ENCODE measurements around the gene ATN1. TPM values are rescaled to one million over a fixed set of nuclear protein-coding genes. Genes with fewer than 3 reads are reported as not detected.
A peak's percentile ranks its signal among the peaks of the same experiment; 100 is the strongest.

ATN1 gene
- total and polyA plus RNA-seq, 9 of the 15 experiments (the other 6 are each of a cell fraction or from before 2014, with no cell fraction given): 0.15 to 49.8 (median 2.7) TPM

DNA sequence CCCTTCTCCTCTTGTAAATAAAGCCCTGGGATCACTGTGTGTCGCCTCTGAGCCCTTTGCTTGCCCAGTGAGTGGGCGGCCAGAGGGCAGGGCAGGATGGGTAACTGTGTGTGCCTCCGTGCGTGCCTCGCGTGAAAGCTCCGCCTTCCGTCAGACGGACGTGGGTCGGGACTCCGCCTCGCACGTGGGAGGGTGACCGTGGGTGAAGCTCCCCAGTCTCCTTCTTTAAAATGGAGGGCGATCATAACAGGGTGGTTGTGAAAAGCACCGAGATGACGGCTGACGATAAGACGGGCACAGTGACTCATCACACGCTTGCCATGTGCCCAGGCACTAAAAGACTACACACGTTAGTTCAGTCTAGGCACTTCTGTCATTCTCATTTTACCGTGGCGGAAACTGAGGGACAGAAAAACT is 33.5 kb downstream of the ATN1 start (continued):
- no peak for TF ChIP-seq CHD7 (IDR thresholded peaks at IDR 0.05; ENCODE audit: low read depth, low read length)
- TF ChIP-seq NR4A1 (CRISPR knock-in tag; IDR thresholded peaks at IDR 0.05): no peak
- peak; percentile 27; the same call in 1 of the 2 replicates for TF ChIP-seq NR4A1 (tag; IDR thresholded peaks at IDR 0.05)
- TF ChIP-seq ZNF77 (CRISPR knock-in tag; IDR thresholded peaks at IDR 0.05): no peak
- TF ChIP-seq MAFK (IDR thresholded peaks at IDR 0.05; ENCODE audit: low read length): no peak
- TF ChIP-seq, protein P1, sequence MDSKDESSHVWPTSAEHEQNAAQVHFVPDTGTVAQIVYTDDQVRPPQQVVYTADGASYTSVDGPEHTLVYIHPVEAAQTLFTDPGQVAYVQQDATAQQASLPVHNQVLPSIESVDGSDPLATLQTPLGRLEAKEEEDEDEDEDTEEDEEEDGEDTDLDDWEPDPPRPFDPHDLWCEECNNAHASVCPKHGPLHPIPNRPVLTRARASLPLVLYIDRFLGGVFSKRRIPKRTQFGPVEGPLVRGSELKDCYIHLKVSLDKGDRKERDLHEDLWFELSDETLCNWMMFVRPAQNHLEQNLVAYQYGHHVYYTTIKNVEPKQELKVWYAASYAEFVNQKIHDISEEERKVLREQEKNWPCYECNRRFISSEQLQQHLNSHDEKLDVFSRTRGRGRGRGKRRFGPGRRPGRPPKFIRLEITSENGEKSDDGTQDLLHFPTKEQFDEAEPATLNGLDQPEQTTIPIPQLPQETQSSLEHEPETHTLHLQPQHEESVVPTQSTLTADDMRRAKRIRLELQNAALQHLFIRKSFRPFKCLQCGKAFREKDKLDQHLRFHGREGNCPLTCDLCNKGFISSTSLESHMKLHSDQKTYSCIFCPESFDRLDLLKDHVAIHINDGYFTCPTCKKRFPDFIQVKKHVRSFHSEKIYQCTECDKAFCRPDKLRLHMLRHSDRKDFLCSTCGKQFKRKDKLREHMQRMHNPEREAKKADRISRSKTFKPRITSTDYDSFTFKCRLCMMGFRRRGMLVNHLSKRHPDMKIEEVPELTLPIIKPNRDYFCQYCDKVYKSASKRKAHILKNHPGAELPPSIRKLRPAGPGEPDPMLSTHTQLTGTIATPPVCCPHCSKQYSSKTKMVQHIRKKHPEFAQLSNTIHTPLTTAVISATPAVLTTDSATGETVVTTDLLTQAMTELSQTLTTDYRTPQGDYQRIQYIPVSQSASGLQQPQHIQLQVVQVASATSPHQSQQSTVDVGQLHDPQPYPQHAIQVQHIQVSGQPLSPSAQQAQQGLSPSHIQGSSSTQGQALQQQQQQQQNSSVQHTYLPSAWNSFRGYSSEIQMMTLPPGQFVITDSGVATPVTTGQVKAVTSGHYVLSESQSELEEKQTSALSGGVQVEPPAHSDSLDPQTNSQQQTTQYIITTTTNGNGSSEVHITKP (IDR thresholded peaks at IDR 0.05; ENCODE audit: partially characterized antibody): no peak
- TF ChIP-seq, protein P2, sequence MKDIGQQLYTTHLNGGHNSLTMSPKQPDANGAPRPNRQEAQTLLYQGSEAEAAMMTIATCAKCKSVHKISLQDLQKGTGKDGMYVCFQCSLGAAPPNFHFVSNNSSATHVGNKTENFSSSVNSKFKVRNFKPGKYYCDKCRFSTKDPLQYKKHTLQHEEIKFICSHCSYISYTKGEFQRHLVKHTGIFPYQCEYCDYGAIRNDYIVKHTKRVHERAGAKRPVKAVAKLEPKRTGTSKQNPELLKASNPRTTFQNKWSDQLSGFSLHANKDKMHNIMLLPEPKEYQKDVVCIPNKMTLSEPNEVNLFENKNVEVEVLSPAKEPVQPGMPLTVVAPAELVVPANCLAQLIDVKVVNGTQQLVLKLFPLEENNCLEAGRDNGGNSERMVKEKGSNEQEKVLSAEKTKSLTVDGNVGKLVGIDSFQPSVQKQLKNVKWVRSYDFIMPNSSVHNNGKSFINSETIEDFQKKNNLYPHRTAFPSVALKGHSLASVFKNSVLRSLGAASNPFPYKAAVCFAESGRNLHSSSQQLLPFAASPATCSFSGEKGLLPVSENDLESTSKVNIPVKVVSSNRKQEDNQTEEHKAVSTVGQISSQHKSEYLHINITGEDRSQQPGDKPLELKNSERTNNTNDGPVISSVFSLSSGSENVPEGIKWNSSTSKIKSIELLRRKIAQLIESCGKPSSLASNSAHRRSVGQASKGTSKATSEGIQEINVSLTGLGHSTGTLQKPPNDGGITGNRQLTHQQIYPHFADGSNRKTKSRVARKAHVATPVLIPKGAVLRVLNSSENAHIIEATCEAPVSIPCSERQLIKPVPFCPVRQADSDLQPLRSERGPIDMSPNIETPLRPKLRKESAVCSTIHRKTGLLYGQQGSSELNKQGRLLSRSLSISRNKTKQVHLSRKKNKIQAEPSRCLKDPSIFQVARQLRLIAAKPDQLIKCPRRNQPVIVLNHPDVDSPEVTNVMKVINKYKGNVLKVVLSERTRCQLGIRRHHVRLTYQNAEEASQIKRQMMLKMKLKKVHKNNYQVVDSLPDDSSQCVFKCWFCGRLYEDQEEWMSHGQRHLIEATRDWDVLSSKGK (CRISPR knock-in tag; IDR thresholded peaks at IDR 0.05): no peak
- no peak for TF ChIP-seq ZNF253 (CRISPR knock-in tag; conservative IDR thresholded peaks at IDR 0.05)

Data from K562 (cell line).